ENCODE data around the gene TTLL7. TPM values are rescaled to one million over a fixed set of nuclear protein-coding genes. Genes with fewer than 3 reads are reported as not detected.

The TTLL7 gene
- total RNA-seq, 2 donors from 2014 or later = 2.5 to 21.3 TPM

DNA sequence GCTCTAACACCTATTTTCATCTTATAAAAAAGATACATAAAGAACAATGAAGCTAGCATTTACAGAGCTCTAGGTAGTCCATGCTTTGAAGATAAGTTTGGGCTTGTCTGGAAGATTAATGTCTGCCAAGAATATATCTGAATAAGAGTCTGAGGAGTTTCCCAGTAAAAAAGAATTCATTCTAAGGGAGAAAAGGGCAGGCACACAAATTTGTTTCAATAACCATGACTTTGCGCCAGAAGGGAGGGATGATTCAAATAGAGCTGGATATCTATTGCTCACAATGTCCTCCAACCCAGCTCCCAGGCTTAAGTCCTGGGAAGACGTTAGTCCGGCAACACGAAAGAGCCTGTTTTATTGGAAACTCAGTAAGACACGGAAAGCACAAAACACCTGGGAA, 9.7 kb upstream of the TTLL7 start:
- Mint-ChIP-seq H3K36me3 (no peaks in the 10 kb centered on the region), H3K27ac (no peak overlapping the region), H3K4me1 (ENCODE audit: low read depth in 2 of 2) (no peaks in the 10 kb centered on the region), H3K4me3 (no peak overlapping the region), H3K27me3 (peaks cover 21 to 25% of the 10 kb centered on the region in 2 donors), H3K9me3 (peaks cover 1% of the 10 kb centered on the region)
- DNase-seq (ENCODE audit: low spot score) (no peak), ATAC-seq (no peak)

DNA sequence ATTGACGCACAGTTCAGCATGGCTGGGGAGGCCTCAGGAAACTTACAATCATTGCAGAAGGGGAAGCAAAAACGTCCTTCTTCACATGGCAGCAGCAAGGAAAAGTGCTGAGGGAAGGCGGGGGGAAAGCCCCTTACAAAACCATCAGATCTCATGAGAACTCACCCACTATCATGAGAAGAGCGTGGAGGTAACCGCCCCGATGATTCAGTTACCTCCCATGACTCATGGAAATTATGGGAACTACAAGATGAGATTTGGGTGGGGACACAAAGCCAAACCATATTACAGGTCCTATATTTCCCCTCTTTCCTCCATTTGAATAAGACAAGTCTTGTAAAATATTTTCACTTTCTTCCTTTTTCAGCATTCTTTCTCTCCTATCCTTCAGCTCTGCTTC, 7.7 kb upstream of the TTLL7 start:
- Mint-ChIP-seq H3K4me1 (ENCODE audit: low read depth in 2 of 2) (no peaks in the 10 kb centered on the region), H3K9me3 (no peaks in the 10 kb centered on the region), H3K36me3 (no peaks in the 10 kb centered on the region), H3K27me3 (peaks cover 24 to 28% of the 10 kb centered on the region in 2 donors), H3K4me3 (no peak overlapping the region), H3K27ac (no peak overlapping the region)
- no peak for DNase-seq (ENCODE audit: low spot score)
- ATAC-seq = no peak

- Mint-ChIP-seq H3K36me3 (no peaks in the 10 kb centered on the region), H3K27me3 (peaks cover 37 to 56% of the 10 kb centered on the region in 2 donors), H3K4me1 (ENCODE audit: low read depth in 2 of 2) (peaks cover 8 to 10% of the 10 kb centered on the region in 2 donors), H3K27ac (no peak overlapping the region), H3K4me3 (no peak overlapping the region), H3K9me3 (no peaks in the 10 kb centered on the region)
- DNase-seq (ENCODE audit: low spot score) (no peak), ATAC-seq (no peak)
These were observed 2.6 kb upstream of the TTLL7 start for GRCh38 chr1:84001501-84001900.

- Mint-ChIP-seq H3K4me3 (no peak overlapping the region), H3K36me3 (no peaks in the 10 kb centered on the region), H3K4me1 (ENCODE audit: low read depth in 2 of 2) (peaks cover 8 to 10% of the 10 kb centered on the region in 2 donors), H3K27ac (no peak overlapping the region), H3K9me3 (no peaks in the 10 kb centered on the region), H3K27me3 (peaks cover 42 to 56% of the 10 kb centered on the region in 2 donors)
- DNase-seq (ENCODE audit: low spot score) = no peak
- no peak for ATAC-seq
These were observed 2.1 kb upstream of the TTLL7 start for GRCh38 chr1:84000954-84001495.

GRCh38 chr1:84000196-84000885, 1.4 kb upstream of the TTLL7 start:
- Mint-ChIP-seq H3K36me3 (no peaks in the 10 kb centered on the region), H3K9me3 (no peaks in the 10 kb centered on the region), H3K27me3 (peaks cover 45 to 59% of the 10 kb centered on the region in 2 donors), H3K4me1 (ENCODE audit: low read depth in 2 of 2) (peaks cover 8 to 10% of the 10 kb centered on the region in 2 donors), H3K27ac (no peak overlapping the region), H3K4me3 (peak overlapping the region; percentile 87)
- DNase-seq (ENCODE audit: low spot score) (no peak), ATAC-seq (no peak)

GRCh38 chr1:83999316-83999819, 436 bp upstream of the TTLL7 start:
- Mint-ChIP-seq H3K4me3 (peak overlapping the region; percentile 87), H3K27me3 (peaks cover 45 to 63% of the 10 kb centered on the region in 2 donors), H3K9me3 (no peaks in the 10 kb centered on the region), H3K36me3 (no peaks in the 10 kb centered on the region), H3K27ac (peak overlapping the region in 1 of 2 donors; percentile 63), H3K4me1 (ENCODE audit: low read depth in 2 of 2) (peaks cover 8 to 10% of the 10 kb centered on the region in 2 donors)
- DNase-seq (ENCODE audit: low spot score) (peak; percentile 67), ATAC-seq (peak; percentile 90 to 92)

DNA sequence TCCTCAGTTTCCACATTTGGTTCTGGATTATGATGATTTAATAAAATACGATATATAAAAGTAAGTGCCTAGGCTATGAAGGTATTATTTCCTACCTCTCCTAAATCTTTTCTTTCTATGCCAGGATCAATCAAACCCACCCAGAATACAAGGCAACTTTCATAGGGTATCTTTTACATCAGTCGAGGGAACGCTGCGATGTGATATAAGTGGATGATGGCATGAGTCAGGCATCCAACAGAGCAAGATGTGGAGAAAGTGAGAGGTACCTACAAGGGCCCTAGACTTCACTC, 781 bp downstream of the TTLL7 start:
- peak overlapping the region; percentile 20 to 32 for H3K27ac Mint-ChIP-seq

GRCh38 chr1:83997631-83998030, 1.3 kb downstream of the TTLL7 start:
- peak overlapping the region; percentile 2 for H3K4me3 Mint-ChIP-seq
- no peaks in the 10 kb centered on the region for H3K36me3 Mint-ChIP-seq
- DNase-seq (ENCODE audit: low spot score) = no peak
- no peak overlapping the region for H3K27ac Mint-ChIP-seq
- H3K4me1 Mint-ChIP-seq (ENCODE audit: low read depth in 2 of 2) = peaks cover 8 to 10% of the 10 kb centered on the region in 2 donors
- H3K27me3 Mint-ChIP-seq = peaks cover 49 to 71% of the 10 kb centered on the region in 2 donors
- H3K9me3 Mint-ChIP-seq = no peaks in the 10 kb centered on the region
- ATAC-seq = no peak

More for the DNA sequence above, 781 bp downstream of the TTLL7 start:
- H3K9me3 Mint-ChIP-seq = no peaks in the 10 kb centered on the region
- peak overlapping the region; percentile 87 for H3K4me3 Mint-ChIP-seq
- peaks cover 8 to 10% of the 10 kb centered on the region in 2 donors for H3K4me1 Mint-ChIP-seq (ENCODE audit: low read depth in 2 of 2)
- ATAC-seq (no peak), DNase-seq (ENCODE audit: low spot score) (no peak)
- no peaks in the 10 kb centered on the region for H3K36me3 Mint-ChIP-seq
- peaks cover 46 to 66% of the 10 kb centered on the region in 2 donors for H3K27me3 Mint-ChIP-seq

DNA sequence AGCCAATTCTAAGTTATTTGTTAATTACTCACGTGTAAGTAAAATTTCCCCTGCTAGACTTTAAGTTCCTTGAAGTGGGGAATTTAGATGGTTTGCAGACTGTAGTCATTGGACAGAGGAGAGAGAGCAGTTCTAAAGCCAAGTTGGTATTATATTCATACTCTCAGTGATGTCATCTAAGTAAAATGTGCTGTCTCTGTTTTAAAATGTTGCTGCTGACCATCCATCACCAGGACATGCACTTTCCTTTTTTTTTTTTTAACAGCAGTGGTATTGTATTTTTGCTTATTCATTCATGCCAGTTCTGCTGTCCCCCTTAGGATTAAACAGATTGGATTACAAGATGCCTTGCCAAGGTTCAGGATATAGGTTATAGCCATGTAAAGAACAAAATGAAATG, 2.3 kb downstream of the TTLL7 start:
- peaks cover 47 to 68% of the 10 kb centered on the region in 2 donors for H3K27me3 Mint-ChIP-seq
- H3K36me3 Mint-ChIP-seq = no peaks in the 10 kb centered on the region
- DNase-seq (ENCODE audit: low spot score) (no peak), ATAC-seq (no peak)
- H3K4me3 Mint-ChIP-seq = no peak overlapping the region
- H3K27ac Mint-ChIP-seq = no peak overlapping the region
- peaks cover 8 to 10% of the 10 kb centered on the region in 2 donors for H3K4me1 Mint-ChIP-seq (ENCODE audit: low read depth in 2 of 2)
- no peaks in the 10 kb centered on the region for H3K9me3 Mint-ChIP-seq

- Mint-ChIP-seq H3K9me3 (no peaks in the 10 kb centered on the region), H3K27me3 (peaks cover 44 to 64% of the 10 kb centered on the region in 2 donors), H3K27ac (no peak overlapping the region), H3K36me3 (no peaks in the 10 kb centered on the region), H3K4me1 (ENCODE audit: low read depth in 2 of 2) (peaks cover 8 to 10% of the 10 kb centered on the region in 2 donors), H3K4me3 (no peak overlapping the region)
- ATAC-seq (no peak), DNase-seq (ENCODE audit: low spot score) (no peak)
These were observed 2.7 kb downstream of the TTLL7 start for GRCh38 chr1:83996191-83996590.

- Mint-ChIP-seq H3K36me3 (no peaks in the 10 kb centered on the region), H3K27me3 (peaks cover 40 to 64% of the 10 kb centered on the region in 2 donors), H3K4me3 (no peak overlapping the region), H3K27ac (no peak overlapping the region), H3K4me1 (ENCODE audit: low read depth in 2 of 2) (peaks cover 8 to 10% of the 10 kb centered on the region in 2 donors), H3K9me3 (no peaks in the 10 kb centered on the region)
- ATAC-seq (no peak), DNase-seq (ENCODE audit: low spot score) (no peak)
These were observed 3.3 kb downstream of the TTLL7 start for GRCh38 chr1:83995649-83996048.

- no peak for ATAC-seq
- Mint-ChIP-seq H3K4me1 (ENCODE audit: low read depth in 2 of 2) (peaks cover 0 to 4% of the 10 kb centered on the region in 2 donors), H3K27ac (no peak overlapping the region), H3K36me3 (no peaks in the 10 kb centered on the region), H3K27me3 (peaks cover 28 to 59% of the 10 kb centered on the region in 2 donors), H3K4me3 (no peak overlapping the region), H3K9me3 (no peaks in the 10 kb centered on the region)
- DNase-seq (ENCODE audit: low spot score) = no peak
These were observed 4.8 kb downstream of the TTLL7 start for GRCh38 chr1:83994111-83994510.

DNA sequence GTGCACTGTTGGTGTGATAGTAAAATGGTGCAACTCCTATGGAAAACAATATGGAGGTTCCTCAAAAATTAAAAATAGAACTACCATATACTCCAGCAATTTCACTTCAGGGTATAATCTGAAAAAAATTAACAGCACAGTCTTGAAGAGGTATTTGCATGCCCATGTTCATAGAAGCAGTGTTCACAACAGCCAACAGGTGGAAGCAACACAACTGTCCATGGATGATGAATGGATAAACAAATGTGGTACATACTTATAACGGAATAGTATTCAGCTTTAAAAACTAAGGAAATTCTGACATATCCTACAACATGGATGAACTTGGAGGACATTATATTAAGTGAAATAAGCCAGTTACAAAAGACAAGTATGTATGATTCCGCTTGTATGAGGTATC, 8.2 kb downstream of the TTLL7 start:
- Mint-ChIP-seq H3K36me3 (peaks cover 6% of the 10 kb centered on the region), H3K4me1 (ENCODE audit: low read depth in 2 of 2) (no peaks in the 10 kb centered on the region), H3K4me3 (no peak overlapping the region), H3K9me3 (peaks cover 4% of the 10 kb centered on the region), H3K27me3 (peaks cover 19 to 47% of the 10 kb centered on the region in 2 donors), H3K27ac (no peak overlapping the region)
- DNase-seq (ENCODE audit: low spot score) = no peak
- ATAC-seq = no peak

- ATAC-seq (no peak), DNase-seq (ENCODE audit: low spot score) (no peak)
- peaks cover 6% of the 10 kb centered on the region for H3K36me3 Mint-ChIP-seq
- H3K4me3 Mint-ChIP-seq = no peak overlapping the region
- H3K4me1 Mint-ChIP-seq (ENCODE audit: low read depth in 2 of 2) = no peaks in the 10 kb centered on the region
- peaks cover 7 to 22% of the 10 kb centered on the region in 2 donors for H3K27me3 Mint-ChIP-seq
- peaks cover 4% of the 10 kb centered on the region for H3K9me3 Mint-ChIP-seq
- no peak overlapping the region for H3K27ac Mint-ChIP-seq
These were observed 13.9 kb downstream of the TTLL7 start for GRCh38 chr1:83985048-83985447.
